Activated CD4-positive, alpha-beta T cell treated with anti-CD3 and anti-CD28 coated beads for 36 hours (primary cell): ENCODE results near the gene SLC32A1. TPM values are rescaled to one million over a fixed set of nuclear protein-coding genes. Genes with fewer than 3 reads are reported as not detected.

Experiments
- ATAC-seq: fragments of 200-7000 bp; cut with Tn5 transposase; one replicate; pipeline ENCODE4 v1.10.0; 2021; ENCODE audit warnings: mild to moderate bottlenecking, moderate library complexity
- CTCF ChIA-PET: fragments of 350-600 bp; sonication (Branson Sonifier 250); formaldehyde crosslinking; loops from one replicate; lab custom pipeline; 2021; ENCODE audit warnings: antibody characterized with exemption; lab: Charles Lee
- POLR2A ChIA-PET: fragments of 350-600 bp; sonication (Branson Sonifier 250); formaldehyde crosslinking; loops from one replicate; lab custom pipeline; 2021; ENCODE audit warnings: antibody characterized with exemption, inconsistent platforms; lab: Charles Lee
- DNase-seq: peaks from one replicate; pipeline ENCODE4 v3.0.0-alpha.2; 2020
- H3K27ac Mint-ChIP-seq: one replicate; pipeline ENCODE4 v1.8.0; 2021; ENCODE audit warnings: mixed read lengths
- H3K27me3 Mint-ChIP-seq: one replicate; pipeline ENCODE4 v1.8.0; 2021; ENCODE audit warnings: mixed read lengths
- H3K36me3 Mint-ChIP-seq: one replicate; pipeline ENCODE4 v1.8.0; 2021; ENCODE audit warnings: low read depth, mixed read lengths
- H3K4me1 Mint-ChIP-seq: one replicate; pipeline ENCODE4 v1.8.0; 2021; ENCODE audit warnings: mixed read lengths
- H3K4me3 Mint-ChIP-seq: one replicate; pipeline ENCODE4 v1.8.0; 2021; ENCODE audit warnings: mild to moderate bottlenecking, moderate library complexity, mixed read lengths
- H3K9me3 Mint-ChIP-seq: one replicate; pipeline ENCODE4 v1.8.0; 2021; ENCODE audit warnings: low read depth, mixed read lengths
- intact Hi-C, 2 experiments: fragments of 100-400 bp; cut with DNase I in 1 of 2; cut with micrococcal nuclease in 1 of 2; formaldehyde crosslinking; loops; one replicate each; pipeline versions ENCODE4 v1.14.2 to v1.15.1; 2022 to 2024; cut with DNase I, micrococcal nuclease
- total RNA-seq, 2 experiments: library from RNA; stranded (reverse); gene quantifications; one replicate each; pipeline ENCODE4 v1.2.3, GENCODE V29; 2021

The SLC32A1 gene
- total RNA-seq, 2 experiments from 2014 or later = not detected

GRCh38 chr20:38725931-38726803 lies 1.9 kb downstream of the SLC32A1 start:
- Mint-ChIP-seq H3K27ac (no peak overlapping the region), H3K4me1 (peaks cover 57% of the 10 kb centered on the region), H3K36me3 (no peaks in the 10 kb centered on the region), H3K9me3 (no peaks in the 10 kb centered on the region), H3K27me3 (peaks cover 87% of the 10 kb centered on the region), H3K4me3 (no peak overlapping the region)
- intact Hi-C loops = loop anchor here (1.0 to 10.0 kb wide), 6 partner anchors 51 to 1961 kb away; partner anchors contain the start of gene MAFB (in 1 of the 2)
- ChIA-PET POLR2A (no interaction called here), CTCF (interaction anchor here (0.6 to 3.7 kb wide), 13 partner anchors 10 to 716 kb away, joined by 3 to 22 read pairs (median 3); no protein-coding TSS in a partner anchor)
- ATAC-seq = peak; percentile 37
- DNase-seq = peak; percentile 76

GRCh38 chr20:38726804-38727606 lies 2.7 kb downstream of the SLC32A1 start:
- Mint-ChIP-seq H3K27ac (no peak overlapping the region), H3K27me3 (peaks cover 83% of the 10 kb centered on the region), H3K4me1 (peaks cover 60% of the 10 kb centered on the region), H3K36me3 (no peaks in the 10 kb centered on the region), H3K9me3 (no peaks in the 10 kb centered on the region), H3K4me3 (peak overlapping the region; percentile 36)
- ChIA-PET POLR2A (no interaction called here), CTCF (interaction anchor here (0.5 to 3.7 kb wide), 11 partner anchors 11 to 717 kb away, joined by 3 to 22 read pairs (median 4); no protein-coding TSS in a partner anchor)
- intact Hi-C loops = loop anchor here (1.0 to 10.0 kb wide), 9 partner anchors 21 to 1960 kb away; partner anchors contain the start of genes ACTR5 (in 1 of the 2) and MAFB (in 1 of the 2)
- ATAC-seq (peak; percentile 45), DNase-seq (peak; percentile 88)

- DNase-seq = peak; percentile 25
Observed at GRCh38 chr20:38727607-38728190, 3.4 kb downstream of the SLC32A1 start.

GRCh38 chr20:38728191-38728781 lies 4.0 kb downstream of the SLC32A1 start:
- CTCF ChIA-PET = interaction anchor here (0.7 to 1.6 kb wide), 5 partner anchors 20 to 321 kb away, joined by 3 to 4 read pairs (median 3); partner anchors contain the start of gene ACTR5
- POLR2A ChIA-PET = no interaction called here
- no peak overlapping the region for H3K27ac Mint-ChIP-seq

More at GRCh38 chr20:38727607-38728190, 3.4 kb downstream of the SLC32A1 start:
- no peak overlapping the region for H3K27ac Mint-ChIP-seq
- intact Hi-C loops = loop anchor here (1.0 to 10.0 kb wide), 8 partner anchors 21 to 1960 kb away; partner anchors contain the start of genes ACTR5 (in 1 of the 2) and MAFB (in 1 of the 2)
- peak overlapping the region; percentile 36 for H3K4me3 Mint-ChIP-seq
- peaks cover 60% of the 10 kb centered on the region for H3K4me1 Mint-ChIP-seq
- peak; percentile 14 for ATAC-seq
- H3K9me3 Mint-ChIP-seq = no peaks in the 10 kb centered on the region
- POLR2A ChIA-PET = no interaction called here
- no peaks in the 10 kb centered on the region for H3K36me3 Mint-ChIP-seq
- peaks cover 82% of the 10 kb centered on the region for H3K27me3 Mint-ChIP-seq
- CTCF ChIA-PET = interaction anchor here (0.7 kb wide), 1 partner anchor 179 kb away, joined by 3 read pairs; no protein-coding TSS in a partner anchor

GRCh38 chr20:38728911-38729642 lies 4.8 kb downstream of the SLC32A1 start:
- H3K27me3 Mint-ChIP-seq = peaks cover 85% of the 10 kb centered on the region
- H3K27ac Mint-ChIP-seq = no peak overlapping the region
- ATAC-seq (no peak), DNase-seq (peak; percentile 41)
- no peaks in the 10 kb centered on the region for H3K36me3 Mint-ChIP-seq
- H3K4me3 Mint-ChIP-seq = peak overlapping the region; percentile 18
- ChIA-PET CTCF (interaction anchor here (0.6 to 1.6 kb wide), 7 partner anchors 9 to 320 kb away, joined by 3 to 4 read pairs (median 3); partner anchors contain the start of gene ACTR5), POLR2A (no interaction called here)
- no peaks in the 10 kb centered on the region for H3K9me3 Mint-ChIP-seq
- H3K4me1 Mint-ChIP-seq = peaks cover 53% of the 10 kb centered on the region
- intact Hi-C loops = loop anchor here (5.0 to 10.0 kb wide), 4 partner anchors 54 to 1958 kb away; partner anchors contain the start of gene MAFB (in 1 of the 2)

More at GRCh38 chr20:38728191-38728781, 4.0 kb downstream of the SLC32A1 start:
- ATAC-seq (no peak), DNase-seq (peak; percentile 28)
- H3K36me3 Mint-ChIP-seq = no peaks in the 10 kb centered on the region
- peak overlapping the region; percentile 36 for H3K4me3 Mint-ChIP-seq
- no peaks in the 10 kb centered on the region for H3K9me3 Mint-ChIP-seq
- H3K27me3 Mint-ChIP-seq = peaks cover 81% of the 10 kb centered on the region
- peaks cover 56% of the 10 kb centered on the region for H3K4me1 Mint-ChIP-seq
- intact Hi-C loops = loop anchor here (5.0 to 10.0 kb wide), 4 partner anchors 53 to 1959 kb away; partner anchors contain the start of gene MAFB (in 1 of the 2)

- peaks cover 86% of the 10 kb centered on the region for H3K27me3 Mint-ChIP-seq
- DNase-seq = peak; percentile 17
- ChIA-PET CTCF (interaction anchor here (0.6 to 1.6 kb wide), 4 partner anchors 10 to 319 kb away, joined by 3 to 4 read pairs (median 4); no protein-coding TSS in a partner anchor), POLR2A (no interaction called here)
- H3K36me3 Mint-ChIP-seq = no peaks in the 10 kb centered on the region
- no peak overlapping the region for H3K4me3 Mint-ChIP-seq
- intact Hi-C loops = loop anchor here (2.0 to 10.0 kb wide), 6 partner anchors 55 to 1958 kb away; partner anchors contain the start of genes MAFB (in 1 of the 2) and PPP1R16B (in 1 of the 2)
- no peaks in the 10 kb centered on the region for H3K9me3 Mint-ChIP-seq
- ATAC-seq = no peak
- H3K4me1 Mint-ChIP-seq = peaks cover 49% of the 10 kb centered on the region
- H3K27ac Mint-ChIP-seq = no peak overlapping the region
Observed at GRCh38 chr20:38729767-38730166, 5.5 kb downstream of the SLC32A1 start.

- Mint-ChIP-seq H3K9me3 (no peaks in the 10 kb centered on the region), H3K27ac (no peak overlapping the region), H3K4me1 (peaks cover 45% of the 10 kb centered on the region), H3K4me3 (peak overlapping the region; percentile 50), H3K27me3 (peaks cover 86% of the 10 kb centered on the region), H3K36me3 (no peaks in the 10 kb centered on the region)
- ATAC-seq (no peak), DNase-seq (peak; percentile 27)
- ChIA-PET CTCF (interaction anchor here (0.5 to 4.2 kb wide), 8 partner anchors 11 to 196 kb away, joined by 3 to 33 read pairs (median 4); partner anchors contain the start of genes ACTR5 and FAM83D), POLR2A (no interaction called here)
- intact Hi-C loops = loop anchor here (2.0 to 5.0 kb wide), 2 partner anchors 74 to 98 kb away; partner anchors contain the start of gene PPP1R16B (in 1 of the 2)
Observed at GRCh38 chr20:38730167-38730988, 6.1 kb downstream of the SLC32A1 start.

- Mint-ChIP-seq H3K27ac (no peak overlapping the region), H3K4me3 (peak overlapping the region; percentile 50), H3K27me3 (peaks cover 88% of the 10 kb centered on the region), H3K9me3 (no peaks in the 10 kb centered on the region), H3K36me3 (no peaks in the 10 kb centered on the region), H3K4me1 (peaks cover 39% of the 10 kb centered on the region)
- intact Hi-C loops = loop anchor here (1.0 to 5.0 kb wide), 4 partner anchors 17 to 99 kb away; partner anchors contain the start of genes ACTR5 (in 2 of the 2) and PPP1R16B (in 1 of the 2)
- DNase-seq (peak; percentile 90), ATAC-seq (peak; percentile 81)
- ChIA-PET CTCF (interaction anchor here (0.5 to 4.2 kb wide), 10 partner anchors 12 to 195 kb away, joined by 3 to 33 read pairs (median 4); partner anchors contain the start of genes ACTR5 and FAM83D), POLR2A (no interaction called here)
Observed at GRCh38 chr20:38730989-38731737, 6.9 kb downstream of the SLC32A1 start.
